ENCODE data around the gene TTC1. TPM values are rescaled to one million over a fixed set of nuclear protein-coding genes. Genes with fewer than 3 reads are reported as not detected.

TTC1 gene
- total RNA-seq, 1 experiment from 2014 or later = 67.6 TPM

- Histone ChIP-seq H3K36me3 (ENCODE audit: control insufficient read depth, insufficient read depth, low read length) (no peaks in the 10 kb centered on the region), H3K27me3 (ENCODE audit: control insufficient read depth, insufficient read depth, low read length) (no peaks in the 10 kb centered on the region), H3K9me3 (ENCODE audit: control insufficient read depth, insufficient read depth, low read depth, low read length) (no peaks in the 10 kb centered on the region), H3K4me1 (ENCODE audit: control insufficient read depth, insufficient read depth, low read length) (no peaks in the 10 kb centered on the region), H3K27ac (ENCODE audit: low read length) (no peak overlapping the region), H3K4me3 (ENCODE audit: low read depth in 2 of 2, low read length in 2 of 2) (no peak overlapping the region)
- ChIA-PET CTCF (no interaction called here), POLR2A (no interaction called here)
- no peak for DNase-seq (ENCODE audit: low read depth, low spot score)
- in situ Hi-C loops (cut with HindIII; ENCODE audit: low pct_unique_long_range_greater_than_20kb, low sequenced_read_pairs) = no loop called here
- ATAC-seq = no peak
- intact Hi-C loops (cut with micrococcal nuclease; ENCODE audit: unreplicated experiment) = no loop called here
- no TSS peak for BruUV-seq (replicated peaks)
- TF ChIP-seq TCF7L2 (IDR thresholded peaks at IDR 0.05; ENCODE audit: low read depth, low read length) (no peak), SIN3A (IDR thresholded peaks at IDR 0.05; ENCODE audit: borderline replicate concordance, insufficient read depth, low read depth, low read length) (no peak), POLR2AphosphoS5 (IDR thresholded peaks at IDR 0.05; ENCODE audit: low read depth, low read length) (no peak), CTCF (IDR thresholded peaks at IDR 0.05) (no peak), REST (IDR thresholded peaks at IDR 0.05; ENCODE audit: insufficient read depth in 1 of 2, low read depth in 2 of 2, low read length in 1 of 2) (no peak)
Observed at GRCh38 chr5:159993194-159993593, 15.7 kb upstream of the TTC1 start.

GRCh38 chr5:159995907-159996306 lies 13.0 kb upstream of the TTC1 start:
- POLR2A ChIA-PET = no interaction called here
- H3K27me3 ChIP-seq (ENCODE audit: control insufficient read depth, insufficient read depth, low read length) = peaks cover 3% of the 10 kb centered on the region; the same call in 1 of the 2 replicates
- DNase-seq (ENCODE audit: low read depth, low spot score) (no peak), ATAC-seq (no peak)
- TF ChIP-seq REST (IDR thresholded peaks at IDR 0.05; ENCODE audit: insufficient read depth in 1 of 2, low read depth in 2 of 2, low read length in 1 of 2) = no peak
- TF ChIP-seq SIN3A (IDR thresholded peaks at IDR 0.05; ENCODE audit: borderline replicate concordance, insufficient read depth, low read depth, low read length) = no peak
- TF ChIP-seq POLR2AphosphoS5 (IDR thresholded peaks at IDR 0.05; ENCODE audit: low read depth, low read length) = no peak
- TF ChIP-seq CTCF (IDR thresholded peaks at IDR 0.05) = no peak
- no peak for TF ChIP-seq TCF7L2 (IDR thresholded peaks at IDR 0.05; ENCODE audit: low read depth, low read length)
- no peak overlapping the region for H3K4me3 ChIP-seq (ENCODE audit: low read depth in 2 of 2, low read length in 2 of 2)
- H3K9me3 ChIP-seq (ENCODE audit: control insufficient read depth, insufficient read depth, low read depth, low read length) = no peaks in the 10 kb centered on the region
- H3K36me3 ChIP-seq (ENCODE audit: control insufficient read depth, insufficient read depth, low read length) = no peaks in the 10 kb centered on the region
- H3K27ac ChIP-seq (ENCODE audit: low read length) = no peak overlapping the region
- in situ Hi-C loops (cut with HindIII; ENCODE audit: low pct_unique_long_range_greater_than_20kb, low sequenced_read_pairs) = no loop called here
- H3K4me1 ChIP-seq (ENCODE audit: control insufficient read depth, insufficient read depth, low read length) = no peaks in the 10 kb centered on the region
- no TSS peak for BruUV-seq (replicated peaks)
- CTCF ChIA-PET = no interaction called here
- intact Hi-C loops (cut with micrococcal nuclease; ENCODE audit: unreplicated experiment) = no loop called here

Data from Panc1 (cell line).